ENCODE results near the gene PIP5K1A. TPM values are rescaled to one million over a fixed set of nuclear protein-coding genes. Genes with fewer than 3 reads are reported as not detected.

Gene PIP5K1A
- total and polyA plus RNA-seq, 7 donors = 10.8 to 46.8 (median 31.7) TPM

- TF ChIP-seq, protein P1, sequence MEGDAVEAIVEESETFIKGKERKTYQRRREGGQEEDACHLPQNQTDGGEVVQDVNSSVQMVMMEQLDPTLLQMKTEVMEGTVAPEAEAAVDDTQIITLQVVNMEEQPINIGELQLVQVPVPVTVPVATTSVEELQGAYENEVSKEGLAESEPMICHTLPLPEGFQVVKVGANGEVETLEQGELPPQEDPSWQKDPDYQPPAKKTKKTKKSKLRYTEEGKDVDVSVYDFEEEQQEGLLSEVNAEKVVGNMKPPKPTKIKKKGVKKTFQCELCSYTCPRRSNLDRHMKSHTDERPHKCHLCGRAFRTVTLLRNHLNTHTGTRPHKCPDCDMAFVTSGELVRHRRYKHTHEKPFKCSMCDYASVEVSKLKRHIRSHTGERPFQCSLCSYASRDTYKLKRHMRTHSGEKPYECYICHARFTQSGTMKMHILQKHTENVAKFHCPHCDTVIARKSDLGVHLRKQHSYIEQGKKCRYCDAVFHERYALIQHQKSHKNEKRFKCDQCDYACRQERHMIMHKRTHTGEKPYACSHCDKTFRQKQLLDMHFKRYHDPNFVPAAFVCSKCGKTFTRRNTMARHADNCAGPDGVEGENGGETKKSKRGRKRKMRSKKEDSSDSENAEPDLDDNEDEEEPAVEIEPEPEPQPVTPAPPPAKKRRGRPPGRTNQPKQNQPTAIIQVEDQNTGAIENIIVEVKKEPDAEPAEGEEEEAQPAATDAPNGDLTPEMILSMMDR (IDR thresholded peaks at IDR 0.05) = no peak
Observed at GRCh38 chr1:151286619-151287340, 88.4 kb downstream of the PIP5K1A start.

GRCh38 chr1:151287341-151287699 lies 89.0 kb downstream of the PIP5K1A start:
- H3K27me3 ChIP-seq (ENCODE audit: insufficient read depth in 3 of 3, low read length in 2 of 3) = no peaks in the 10 kb centered on the region
- DNase-seq (no peak), ATAC-seq (no peak)
- no peaks in the 10 kb centered on the region for H3K9me3 ChIP-seq
- intact Hi-C loops (cut with DNase I) = no loop called here
- 82 to 90% (median 83%) methylated on average over 6 to 7 of the region's 7 CpGs for WGBS, 3 donors
- H3K4me1 ChIP-seq = peaks cover 16% of the 10 kb centered on the region
- TF ChIP-seq, protein P1 (IDR thresholded peaks at IDR 0.05) = no peak
- H3K4me3 ChIP-seq = no peak overlapping the region
- no peak overlapping the region for H3K27ac ChIP-seq
- peaks cover 3 to 72% of the 10 kb centered on the region in 2 donors for H3K36me3 ChIP-seq (ENCODE audit: insufficient read depth in 1 of 2, low read depth in 1 of 2)

More at GRCh38 chr1:151286619-151287340, 88.4 kb downstream of the PIP5K1A start:
- intact Hi-C loops (cut with DNase I) = no loop called here
- WGBS, 3 donors = 77 to 86% (median 84%) methylated on average over 10 of the region's 10 CpGs
- H3K4me3 ChIP-seq = no peak overlapping the region
- H3K27ac ChIP-seq = no peak overlapping the region
- ATAC-seq (no peak), DNase-seq (no peak)
- no peaks in the 10 kb centered on the region for H3K9me3 ChIP-seq
- no peaks in the 10 kb centered on the region for H3K27me3 ChIP-seq (ENCODE audit: insufficient read depth in 3 of 3, low read length in 2 of 3)
- peaks cover 3 to 66% of the 10 kb centered on the region in 2 donors for H3K36me3 ChIP-seq (ENCODE audit: insufficient read depth in 1 of 2, low read depth in 1 of 2)
- peaks cover 16% of the 10 kb centered on the region for H3K4me1 ChIP-seq

- Histone ChIP-seq H3K4me1 (peaks cover 16% of the 10 kb centered on the region), H3K27ac (no peak overlapping the region), H3K4me3 (no peak overlapping the region), H3K27me3 (ENCODE audit: insufficient read depth in 3 of 3, low read length in 2 of 3) (no peaks in the 10 kb centered on the region), H3K36me3 (ENCODE audit: insufficient read depth in 1 of 2, low read depth in 1 of 2) (peaks cover 3 to 78% of the 10 kb centered on the region in 2 donors), H3K9me3 (no peaks in the 10 kb centered on the region)
- WGBS, 3 donors = 88 to 91% (median 90%) methylated on average over 20 to 22 of the region's 22 CpGs
- no peak for ATAC-seq
- TF ChIP-seq, protein P1 (IDR thresholded peaks at IDR 0.05) = no peak
- no peak for DNase-seq
- intact Hi-C loops (cut with DNase I) = no loop called here
Observed at GRCh38 chr1:151287767-151288500, 89.6 kb downstream of the PIP5K1A start.

GRCh38 chr1:151288502-151288901 lies 90.2 kb downstream of the PIP5K1A start:
- no peak for ATAC-seq
- intact Hi-C loops (cut with DNase I) = no loop called here
- Histone ChIP-seq H3K9me3 (no peaks in the 10 kb centered on the region), H3K4me1 (peaks cover 10% of the 10 kb centered on the region), H3K27ac (no peak overlapping the region), H3K4me3 (no peak overlapping the region), H3K36me3 (ENCODE audit: insufficient read depth in 1 of 2, low read depth in 1 of 2) (peaks cover 3 to 84% of the 10 kb centered on the region in 2 donors), H3K27me3 (ENCODE audit: insufficient read depth in 3 of 3, low read length in 2 of 3) (no peaks in the 10 kb centered on the region)
- TF ChIP-seq, protein P1 (IDR thresholded peaks at IDR 0.05) = no peak
- WGBS, 3 donors = 82 to 92% (median 82%) methylated on average over 14 of the region's 14 CpGs
- no peak for DNase-seq
